Esophagus muscularis mucosa (tissue), 3 donors: ENCODE data around the gene MOCOS.

Source experiments
- CTCF ChIP-seq, 3 experiments: fragments of 200-600 bp in 2 of 3; fragments of 450-650 bp in 1 of 3; sonication (generic) in 2 of 3; IDR thresholded peaks; one replicate each; pipeline ENCODE4 v1.5.1; 2017 to 2019; ENCODE audit warnings: antibody characterized with exemption in 3 of 3, mild to moderate bottlenecking in 2 of 3, moderate library complexity in 1 of 3
- POLR2A ChIP-seq: fragments of 450-650 bp; IDR thresholded peaks from one replicate; pipeline ENCODE4 v1.6.1; 2017; ENCODE audit warnings: antibody characterized with exemption, moderate library complexity, mild to moderate bottlenecking, low read depth

DNA sequence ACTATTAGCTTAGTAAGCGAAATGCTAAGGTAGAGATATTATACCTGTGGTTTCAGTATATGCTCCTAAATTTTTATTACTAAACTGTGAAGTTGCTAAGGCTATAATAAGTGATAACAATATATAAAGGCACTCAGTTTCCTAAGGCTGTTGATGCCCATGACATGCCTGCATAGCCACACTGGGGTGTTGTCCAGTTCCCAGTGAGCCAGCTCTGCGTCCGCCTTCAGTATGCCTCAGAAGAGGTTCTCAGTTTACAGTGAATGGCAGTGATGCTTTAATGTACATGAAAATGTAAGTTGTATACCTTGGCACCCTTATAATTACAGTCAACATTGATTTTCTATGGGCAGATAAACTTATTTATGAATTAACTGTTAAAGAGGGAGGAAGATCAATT is 117.4 kb downstream of the MOCOS start:
- TF ChIP-seq CTCF (IDR thresholded peaks at IDR 0.05) (no peak), POLR2A (no peak)
